HG03196 (cell line): ENCODE results near the gene RGCC.
"Not testable (repeated sequence)": the region's sequence is repeated elsewhere in the genome, so short reads cannot be mapped to it uniquely, and the experiment has no call there.

Source experiments
- ATAC-seq: cut with Tn5 transposase; IDR thresholded peaks from one replicate; pipeline ENCODE4 v1.9.1; 2021; ENCODE audit not compliant: unreplicated experiment

RGCC gene

DNA sequence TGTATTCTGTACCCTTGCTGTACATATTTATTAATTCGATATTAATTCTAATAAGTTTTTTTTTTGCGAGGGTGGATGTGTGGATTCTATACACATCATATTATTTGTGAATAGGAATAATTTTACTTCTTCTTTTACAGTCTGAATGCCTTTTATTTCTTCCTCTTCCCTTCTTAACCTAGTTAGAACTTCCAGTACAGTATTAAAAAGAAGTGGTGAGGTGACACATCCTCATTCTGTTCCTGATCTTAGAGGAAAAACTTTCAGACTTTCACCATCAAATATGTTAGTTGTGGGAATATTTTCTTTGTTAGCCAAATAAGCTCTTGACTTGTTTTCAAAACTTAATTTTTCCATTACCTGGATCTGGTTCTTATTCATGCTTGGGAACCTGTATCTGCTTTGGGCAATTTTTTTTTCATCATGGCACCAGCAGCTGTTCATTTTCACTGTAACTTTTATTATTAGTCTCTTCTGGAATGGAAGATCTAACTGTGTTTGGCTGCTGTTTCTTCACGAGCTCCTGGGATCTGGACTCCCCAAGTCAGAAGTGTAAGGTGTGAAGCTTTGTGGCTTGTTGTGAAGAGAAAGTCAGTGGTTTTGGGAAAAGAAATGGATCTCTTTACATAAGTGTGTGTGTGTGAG is 33.1 kb downstream of the RGCC start:
- ATAC-seq = no peak

DNA sequence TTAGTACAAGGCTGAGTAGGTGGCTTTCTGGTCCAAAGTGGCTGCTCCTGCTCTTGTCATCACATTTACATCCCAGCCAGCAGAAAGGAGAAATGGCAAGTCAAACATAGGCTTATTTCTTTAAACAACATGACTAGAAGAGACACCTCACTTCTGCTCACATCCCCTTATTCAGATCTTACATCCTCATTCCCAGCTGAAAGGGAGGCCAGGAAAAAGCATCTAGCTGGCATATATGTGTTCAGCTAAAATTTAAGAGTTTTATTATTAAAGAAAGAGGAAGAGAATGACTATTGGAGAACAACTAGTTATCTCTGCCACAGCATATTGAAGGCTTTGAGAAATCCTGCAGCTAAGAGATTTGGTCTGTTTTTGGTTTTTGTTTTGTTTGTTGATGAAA is 34.1 kb downstream of the RGCC start:
- ATAC-seq = no peak

DNA sequence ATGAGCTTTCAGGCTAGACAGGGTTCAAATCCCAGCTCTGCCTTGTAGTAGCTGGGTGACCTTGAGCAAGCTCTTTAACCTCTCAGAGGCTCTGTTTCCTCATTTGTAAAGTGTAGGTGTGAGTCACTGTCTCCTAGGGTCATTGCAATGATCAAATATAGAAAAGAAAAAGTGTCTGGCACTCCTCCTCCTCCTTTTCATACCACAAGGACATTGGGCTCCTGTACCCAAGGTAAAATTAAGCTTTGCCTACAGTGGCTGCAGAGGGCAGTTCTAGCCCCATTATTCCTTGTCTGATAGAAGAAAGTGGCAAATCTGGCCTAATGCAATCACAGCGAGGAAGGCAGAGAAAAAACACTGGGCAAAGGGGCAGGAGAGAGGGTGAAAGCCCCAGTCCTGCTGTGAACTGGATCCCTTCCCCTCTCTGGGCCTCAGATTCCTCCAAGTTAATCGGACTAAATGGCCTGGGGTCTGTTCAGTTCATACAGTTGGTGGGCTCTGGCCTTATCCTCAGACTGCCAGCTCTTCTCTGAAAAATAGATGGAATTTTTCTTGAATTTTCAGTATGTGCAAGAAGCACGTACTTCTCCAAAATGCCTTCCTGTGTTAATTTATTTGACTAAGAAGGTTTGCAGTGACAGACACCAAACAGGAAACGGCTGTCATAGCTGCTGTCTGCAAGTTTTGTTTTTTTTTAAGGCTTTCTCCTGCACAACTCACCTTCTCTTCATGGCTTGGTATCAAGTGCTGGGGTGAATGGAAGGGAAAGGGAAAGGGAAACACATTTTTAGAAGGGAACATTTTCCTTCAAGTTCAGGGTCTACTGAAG is 35.3 kb downstream of the RGCC start:
- ATAC-seq = no peak

DNA sequence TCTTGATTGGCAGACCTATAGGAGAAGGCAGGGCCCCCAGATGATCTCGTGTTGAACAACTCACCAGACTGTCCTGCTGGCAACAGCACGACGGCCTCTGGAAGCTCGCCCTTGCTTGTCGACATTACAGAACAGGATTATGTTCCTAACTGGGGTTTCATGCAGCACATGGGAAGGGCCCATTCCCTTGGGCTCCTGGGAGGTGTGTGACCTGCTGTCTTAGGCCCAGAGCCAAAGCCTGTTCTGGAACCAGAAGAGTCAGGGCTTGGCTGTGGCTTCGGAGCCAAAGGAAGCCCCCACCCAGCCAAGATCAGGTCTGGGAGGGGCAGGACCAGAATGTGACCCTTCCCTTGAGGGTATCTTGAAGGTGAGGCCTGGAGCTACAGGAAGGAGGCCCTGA is 36.9 kb downstream of the RGCC start:
- no peak for ATAC-seq

DNA sequence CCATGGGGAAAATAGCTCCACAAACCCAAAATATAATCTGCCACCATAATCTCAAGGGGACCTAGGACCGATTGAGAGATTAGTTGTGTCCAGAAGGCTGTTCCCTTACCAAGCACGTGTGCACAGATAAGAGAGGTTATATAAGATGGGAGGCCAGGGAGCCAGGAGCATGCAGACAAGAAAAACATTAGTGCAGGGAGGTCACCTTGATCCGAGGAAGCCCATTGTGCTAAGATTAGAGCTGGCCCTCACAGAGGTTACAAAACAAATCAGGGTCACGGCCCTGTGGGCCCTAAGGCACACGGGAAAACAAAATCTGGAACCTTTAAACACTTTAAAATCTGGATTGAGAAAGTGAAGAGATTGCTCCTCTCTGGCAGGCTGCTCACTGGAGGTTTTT is 37.7 kb downstream of the RGCC start:
- ATAC-seq = no peak

DNA sequence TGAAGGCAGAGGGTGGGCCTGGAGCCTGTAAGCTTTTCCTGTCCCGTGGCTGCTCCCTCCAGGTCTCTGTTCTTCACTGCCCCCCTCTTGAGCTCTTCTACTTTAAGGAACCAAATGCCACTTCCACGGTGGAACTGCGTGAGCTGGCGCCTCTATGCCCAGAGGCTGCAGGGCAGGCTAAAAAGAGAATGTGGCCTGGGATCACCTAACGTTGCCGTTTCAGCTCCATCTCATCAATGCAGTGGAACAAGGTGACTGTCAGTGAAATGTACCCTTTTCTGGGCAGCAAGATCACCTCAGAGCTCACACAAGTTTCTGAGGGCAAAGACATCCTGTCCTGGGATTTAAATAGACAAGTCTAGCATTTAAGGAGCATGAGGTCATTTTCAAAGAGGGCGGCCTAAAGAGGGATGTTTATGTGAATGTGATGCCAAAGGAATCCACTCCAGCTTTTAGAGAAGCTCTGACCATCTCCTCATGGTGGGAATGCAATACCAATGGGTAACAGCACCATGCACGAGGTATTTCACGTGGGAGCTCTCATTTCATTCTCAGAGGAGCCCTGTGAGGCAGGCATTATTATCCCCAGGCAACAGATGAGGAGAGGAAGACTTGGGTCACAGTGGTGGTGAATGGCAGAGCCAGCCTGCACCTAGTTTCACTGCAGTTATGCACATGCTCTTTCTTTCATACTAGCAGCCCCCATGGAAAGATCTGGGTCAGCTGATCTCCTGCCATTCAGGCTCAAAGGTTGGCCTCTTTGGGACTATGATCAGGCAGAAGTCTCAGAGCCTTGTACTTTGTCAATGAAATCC is 39.3 kb downstream of the RGCC start:
- no peak for ATAC-seq

DNA sequence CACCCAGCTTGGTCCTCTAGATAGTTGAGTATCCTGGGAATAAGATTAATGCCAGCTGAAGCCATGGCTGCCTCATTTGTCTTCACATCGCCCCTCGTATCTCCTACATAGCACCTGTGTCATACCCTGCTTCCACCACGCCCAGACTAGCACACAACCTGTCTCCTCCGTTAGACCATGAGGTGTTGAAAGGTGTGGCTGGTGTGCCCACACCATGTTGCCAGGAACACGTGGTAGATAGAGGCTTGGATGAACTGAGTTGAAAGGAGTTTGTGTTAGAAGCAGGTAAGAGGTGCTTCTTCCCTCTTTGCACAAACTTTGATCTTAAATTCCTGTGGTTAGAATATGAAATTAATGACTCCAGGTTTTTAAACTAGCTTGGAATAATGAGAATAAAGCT is 40.1 kb downstream of the RGCC start:
- ATAC-seq = no peak

DNA sequence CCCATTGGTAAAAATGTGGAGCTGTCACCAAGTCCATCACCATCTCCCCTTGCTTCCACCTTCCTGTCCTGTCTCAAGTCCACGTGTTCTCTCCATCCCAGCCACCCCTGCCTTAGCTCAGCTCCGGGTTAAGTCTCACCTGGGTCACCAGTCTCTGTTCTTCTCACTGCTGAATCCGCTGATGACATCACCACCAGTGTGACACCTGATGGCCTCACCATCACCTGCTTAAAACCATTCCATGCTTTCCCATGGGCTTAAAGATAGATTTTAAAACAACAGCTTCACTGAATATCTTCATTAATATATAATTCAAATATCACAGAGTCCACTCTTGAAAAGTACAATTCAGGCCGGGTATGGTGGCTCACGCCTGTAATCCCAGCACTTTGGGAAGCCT is 42.1 kb downstream of the RGCC start:
- no peak for ATAC-seq

DNA sequence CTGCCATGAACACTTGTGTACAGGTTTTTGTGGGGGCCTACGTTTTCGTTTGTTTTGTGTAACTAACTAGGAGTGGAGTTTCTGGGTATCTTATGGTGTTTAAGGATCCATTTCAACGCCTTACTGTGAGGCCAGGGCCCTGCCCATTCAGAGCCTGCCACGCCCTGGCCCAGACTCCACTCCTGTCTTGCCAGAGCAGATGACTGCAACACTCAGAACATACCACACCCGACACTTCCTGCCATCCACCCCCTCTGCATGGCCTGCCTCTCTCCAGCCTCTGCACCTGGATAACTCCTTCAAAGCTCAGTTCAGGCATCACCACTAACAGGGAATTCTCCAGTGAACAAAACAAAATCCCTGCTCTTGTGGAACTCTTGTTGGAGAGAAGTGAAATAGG is 43.2 kb downstream of the RGCC start:
- no peak for ATAC-seq

DNA sequence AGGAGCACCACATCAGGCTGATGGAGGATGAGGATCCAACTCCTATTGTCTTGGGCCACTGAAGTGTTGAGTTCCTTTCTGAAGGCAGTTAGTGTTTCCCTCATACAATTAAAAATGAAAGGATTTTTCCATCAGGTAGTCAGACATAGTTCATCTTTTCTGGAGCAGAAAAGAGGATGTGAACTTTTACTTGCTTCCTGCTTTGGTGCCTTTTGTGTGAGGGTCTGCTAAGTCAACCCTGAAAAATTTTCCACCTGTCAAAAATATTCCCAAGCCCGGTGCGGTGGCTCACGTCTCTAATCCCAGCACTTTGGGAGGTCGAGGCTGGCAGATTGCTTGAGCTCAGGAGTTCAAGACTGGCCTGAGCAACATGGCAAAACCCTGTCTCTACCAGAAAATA is 43.9 kb downstream of the RGCC start:
- no peak for ATAC-seq

DNA sequence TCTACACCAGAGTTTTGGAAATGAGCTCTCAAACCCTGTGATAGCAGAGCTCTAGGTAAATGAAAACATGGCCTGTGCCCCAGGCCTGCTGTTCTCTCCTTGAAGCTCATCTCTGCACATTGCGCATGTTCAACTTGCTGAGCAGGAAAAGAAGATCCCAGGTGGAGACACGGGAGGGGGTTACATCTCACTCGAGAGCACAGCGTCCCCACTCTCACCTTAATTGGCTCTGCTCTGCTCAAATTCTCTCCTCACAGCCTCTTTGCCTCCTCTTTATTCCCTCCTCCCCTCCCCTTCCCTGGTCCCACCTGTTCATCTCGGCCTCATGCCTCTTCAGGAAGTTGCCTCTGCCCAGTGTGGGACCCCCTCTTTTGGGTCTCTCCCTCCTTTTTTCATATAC is 44.7 kb downstream of the RGCC start:
- no peak for ATAC-seq

DNA sequence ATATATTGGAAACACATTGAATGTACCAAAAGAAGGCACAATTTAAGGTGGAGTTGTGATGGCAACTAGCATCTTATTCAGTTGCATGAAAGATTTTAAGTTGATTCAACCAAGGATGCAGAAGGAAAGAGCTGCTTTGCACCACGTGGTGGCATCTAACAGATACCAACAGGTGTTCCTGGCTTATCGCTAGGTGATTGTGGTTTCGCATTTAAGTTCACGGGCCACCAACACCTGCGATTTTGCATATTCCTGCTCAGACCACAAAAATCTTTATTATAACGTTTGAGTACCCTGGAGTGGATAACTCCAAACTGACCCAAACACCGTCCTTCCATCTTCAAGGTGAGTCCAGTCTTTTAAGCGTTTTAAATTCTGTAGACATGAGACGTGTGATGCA is 45.3 kb downstream of the RGCC start:
- peak; percentile 73 for ATAC-seq

DNA sequence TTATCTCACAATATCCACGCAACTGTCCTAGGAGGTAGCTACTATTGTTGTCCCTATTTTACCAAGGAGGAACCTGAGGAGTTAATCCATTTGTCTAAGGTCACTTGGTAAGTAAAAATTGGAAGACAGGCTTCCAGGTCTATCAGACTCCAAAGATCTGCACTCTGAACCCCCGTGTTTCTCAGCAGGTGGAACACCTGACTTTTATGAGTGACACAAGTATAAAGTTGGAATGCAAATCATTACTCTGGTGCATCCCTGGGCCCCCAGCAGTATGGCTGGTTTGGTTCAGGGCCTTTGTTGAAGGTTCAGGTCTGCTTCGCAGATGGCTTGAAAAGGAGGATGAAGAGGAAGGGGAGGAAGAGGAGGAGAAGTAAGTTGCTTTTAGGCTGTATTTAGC is 46.0 kb downstream of the RGCC start:
- ATAC-seq = no peak

DNA sequence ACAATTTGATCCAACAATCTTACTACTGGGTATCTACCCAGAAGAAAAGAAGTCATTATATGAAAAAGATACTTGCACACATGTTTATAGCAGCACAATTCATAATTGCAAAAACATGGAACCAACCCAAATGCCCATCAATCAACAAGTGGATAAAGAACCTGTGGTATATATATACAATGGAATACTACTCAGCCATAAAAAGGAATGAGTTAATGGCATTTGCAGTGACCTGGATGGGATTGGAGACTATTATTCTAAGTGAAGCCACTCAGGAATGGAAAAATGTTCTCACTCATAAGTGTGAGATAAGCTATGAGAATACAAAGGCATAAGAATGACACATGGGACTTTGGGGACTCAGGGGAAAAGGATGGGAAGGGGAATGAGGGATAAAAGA is 47.3 kb downstream of the RGCC start:
- not testable (repeated sequence) for ATAC-seq

DNA sequence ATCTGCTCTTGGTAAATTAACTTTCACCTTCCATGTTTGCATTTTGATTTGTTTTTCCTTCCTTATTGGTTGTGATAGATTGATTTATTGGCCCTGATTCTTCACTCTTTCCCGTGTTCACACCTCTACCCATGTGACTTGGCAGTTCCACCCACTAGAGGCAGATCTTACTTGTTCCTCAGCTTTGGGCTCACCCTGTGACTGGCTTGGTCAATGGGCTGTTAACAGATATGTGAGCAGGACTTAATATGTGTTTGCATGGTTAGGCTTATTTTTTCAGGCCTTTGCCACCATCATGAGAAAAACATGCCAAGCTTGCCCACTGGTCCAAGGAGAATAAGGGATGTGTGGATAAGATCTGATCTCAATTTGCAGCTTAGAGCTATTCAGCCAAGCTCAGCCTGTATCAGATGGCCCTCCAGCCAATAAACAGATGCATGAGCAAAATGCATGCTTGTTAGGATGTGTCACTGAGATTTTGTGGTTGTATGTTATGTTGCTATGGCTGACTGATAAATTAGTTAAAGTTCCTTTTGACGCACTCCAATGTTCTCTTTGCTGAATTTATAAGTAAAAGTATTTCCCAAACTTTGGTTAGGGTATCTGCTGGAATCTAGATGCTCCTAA is 48.0 kb downstream of the RGCC start:
- ATAC-seq = no peak

DNA sequence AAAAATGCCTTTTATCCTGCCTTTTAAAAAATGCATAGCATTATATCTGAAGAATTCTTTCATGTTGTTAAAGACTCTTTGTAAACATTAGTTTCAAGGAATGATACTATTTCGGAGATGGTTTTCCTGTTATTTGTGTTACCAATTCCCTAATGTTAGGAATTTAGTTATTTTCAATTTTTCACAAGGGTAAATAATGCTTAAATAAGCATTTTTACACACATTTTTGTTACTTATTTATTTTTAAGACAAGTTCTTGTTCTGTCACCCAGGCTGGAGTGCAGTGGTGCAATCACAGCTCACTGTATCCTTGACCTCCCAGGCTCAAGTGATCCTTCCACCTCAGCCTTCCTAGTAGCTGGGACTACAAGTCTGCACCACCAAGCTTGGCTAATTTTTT is 49.0 kb downstream of the RGCC start:
- ATAC-seq = no peak

DNA sequence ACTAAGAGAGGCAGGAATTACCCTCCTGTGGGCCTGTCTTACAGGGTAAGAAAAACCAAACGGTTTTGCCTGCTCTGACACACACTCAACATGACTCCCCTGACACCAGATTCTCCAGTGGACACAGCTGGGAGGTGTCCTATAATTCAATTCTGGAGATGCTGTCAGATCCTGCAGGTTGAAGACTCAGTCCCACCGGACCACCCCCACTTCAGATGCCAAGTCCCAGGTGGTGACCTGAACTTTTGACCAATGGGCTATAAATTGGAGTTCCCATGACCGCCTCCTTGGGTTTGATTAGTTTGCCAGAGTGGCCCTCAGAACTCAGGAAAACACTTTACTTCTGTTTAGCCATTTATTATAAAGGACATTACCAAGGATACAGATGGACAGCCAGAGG is 52.6 kb downstream of the RGCC start:
- ATAC-seq = no peak

DNA sequence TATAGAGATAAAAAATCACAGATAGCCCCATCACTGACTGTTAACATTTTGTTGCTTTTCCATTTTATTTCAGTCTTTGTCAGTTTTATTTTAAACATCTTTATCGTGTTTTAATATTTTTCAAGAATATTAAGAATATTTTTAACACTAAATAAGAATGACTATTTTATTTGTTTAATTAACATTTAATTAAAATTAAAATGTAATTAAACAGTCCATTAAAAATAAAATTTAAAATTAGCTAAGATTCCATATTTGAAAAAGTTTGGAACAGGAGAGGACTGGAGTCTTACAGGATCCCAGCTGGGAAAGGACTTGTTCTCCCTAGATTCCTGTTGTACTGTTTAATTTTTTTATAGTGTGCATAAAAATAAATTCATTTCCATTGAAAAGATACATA is 54.5 kb downstream of the RGCC start:
- ATAC-seq = no peak

DNA sequence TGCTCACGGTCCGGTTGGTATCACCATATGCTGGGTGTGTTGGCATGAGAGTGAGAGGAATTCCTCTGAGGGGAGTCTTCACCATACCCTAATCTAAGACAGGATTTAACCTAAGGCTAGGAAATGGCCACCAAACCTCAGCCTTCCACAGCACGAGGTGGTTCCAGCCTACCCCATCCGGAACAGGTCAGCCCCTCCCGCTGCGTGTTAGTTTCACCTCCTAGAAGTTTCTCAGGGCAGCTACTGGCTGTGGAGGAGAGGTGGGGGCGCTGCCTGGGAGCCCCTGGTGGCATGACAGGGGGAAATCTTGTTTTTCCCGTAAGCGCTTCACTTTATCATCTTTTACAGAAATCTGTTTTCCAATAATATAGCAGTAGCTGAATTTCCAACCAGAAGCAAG is 55.1 kb downstream of the RGCC start:
- no peak for ATAC-seq

DNA sequence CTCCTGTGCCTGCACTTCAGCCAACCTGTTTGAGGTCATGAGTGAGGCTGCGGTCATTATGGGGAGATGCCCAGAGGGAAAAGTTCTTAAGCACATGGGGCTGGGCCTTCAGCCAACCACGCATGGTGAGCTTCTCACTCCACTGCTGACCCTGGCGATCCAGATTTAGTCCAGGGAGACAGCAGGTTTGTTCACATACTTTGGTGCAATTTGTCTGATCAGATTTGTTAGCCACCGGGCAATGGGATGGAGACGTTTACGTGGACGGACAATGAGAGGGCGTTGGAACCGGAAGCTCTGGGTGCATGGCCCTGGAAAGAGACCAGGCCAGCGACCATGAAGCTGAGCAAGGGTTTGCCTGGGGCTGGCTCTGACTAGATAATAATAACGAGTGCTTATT is 56.2 kb downstream of the RGCC start:
- ATAC-seq = no peak

DNA sequence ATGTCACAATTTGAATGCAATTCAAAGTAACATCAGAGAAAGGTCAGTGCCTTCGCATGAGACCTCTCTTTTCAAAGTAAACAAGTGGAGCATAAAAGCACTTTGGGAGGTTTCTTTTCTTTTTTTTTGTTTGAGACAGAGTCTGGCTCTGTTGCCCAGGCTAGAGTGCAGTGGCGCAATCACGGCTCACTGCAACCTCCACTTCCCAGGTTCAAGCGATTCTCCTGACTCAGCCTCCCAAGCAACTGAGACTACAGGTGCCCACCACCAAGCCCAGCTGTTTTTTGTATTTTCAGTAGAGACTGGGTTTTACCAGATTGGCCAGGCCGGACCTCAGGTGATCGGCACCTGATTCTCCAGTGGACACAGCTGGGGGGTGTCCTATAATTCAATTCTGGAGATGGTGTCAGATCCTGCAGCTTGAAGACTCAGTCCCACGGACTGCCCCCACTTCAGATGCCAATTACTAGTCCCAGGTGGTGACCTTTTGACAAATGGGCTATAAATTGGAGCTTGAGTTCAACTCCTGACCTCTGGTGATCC is 57.6 kb downstream of the RGCC start:
- no peak for ATAC-seq
